GM18499 (cell line): Measurements from ENCODE around the gene ITCH.
"Not testable (repeated sequence)": the region's sequence is repeated elsewhere in the genome, so short reads cannot be mapped to it uniquely, and the experiment has no call there.

ENCODE experiments used
- ATAC-seq: cut with Tn5 transposase; IDR thresholded peaks from one replicate; pipeline ENCODE4 v1.9.1; 2021; ENCODE audit warnings: moderate number of reproducible peaks; ENCODE audit not compliant: insufficient read depth, unreplicated experiment

Gene ITCH

GRCh38 chr20:34407962-34408474, 44.9 kb downstream of the ITCH start:
- no peak for ATAC-seq

- ATAC-seq: no peak
These were observed 47.3 kb downstream of the ITCH start for GRCh38 chr20:34410336-34410735.

- ATAC-seq: no peak
These were observed 49.4 kb downstream of the ITCH start for GRCh38 chr20:34412453-34412852.

DNA sequence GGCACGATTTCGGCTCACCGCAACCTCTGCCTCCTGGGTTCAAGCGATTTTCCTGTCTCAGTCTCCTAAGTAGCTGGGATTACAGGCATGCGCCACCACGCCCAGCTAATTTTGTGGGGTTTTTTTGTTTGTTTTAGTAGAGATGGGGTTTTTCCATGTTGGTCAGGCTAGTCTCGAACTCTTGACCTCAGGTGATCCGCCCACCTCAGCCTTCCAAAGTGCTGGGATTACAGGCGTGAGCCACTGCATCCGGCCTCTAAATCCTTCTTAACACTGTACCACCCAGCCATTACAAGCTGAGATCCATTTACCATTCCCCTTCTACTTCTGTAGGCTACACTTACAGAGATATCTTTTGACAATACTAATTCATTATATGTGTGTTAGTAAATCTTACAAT, 51.5 kb downstream of the ITCH start:
- ATAC-seq: not testable (repeated sequence)

GRCh38 chr20:34415079-34415478, 52.0 kb downstream of the ITCH start:
- no peak for ATAC-seq

- no peak for ATAC-seq
These were observed 57.1 kb downstream of the ITCH start for GRCh38 chr20:34420146-34420545.

DNA sequence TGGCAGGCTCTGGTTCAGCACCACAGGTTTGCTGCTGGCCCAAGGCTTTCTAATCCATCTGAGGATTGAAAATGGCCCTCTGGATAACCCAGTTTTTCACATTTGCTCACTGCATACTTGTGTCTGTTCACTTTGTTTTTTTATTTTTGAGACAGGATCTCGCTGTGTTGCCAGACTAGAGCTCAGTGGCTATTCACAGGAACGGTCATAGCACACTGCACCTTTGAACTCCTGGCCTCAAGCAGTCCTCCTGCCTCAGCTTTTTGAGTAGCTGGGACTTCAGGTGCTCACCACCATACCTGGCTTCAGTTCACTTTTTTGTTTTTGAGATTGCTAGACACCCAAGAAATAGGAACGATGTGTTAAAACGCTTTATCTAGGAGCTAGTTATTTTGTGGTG, 57.9 kb downstream of the ITCH start:
- no peak for ATAC-seq

GRCh38 chr20:34421766-34422466, 58.8 kb downstream of the ITCH start:
- no peak for ATAC-seq

- not testable (repeated sequence) for ATAC-seq
These were observed 62.1 kb downstream of the ITCH start for GRCh38 chr20:34425032-34425690.

GRCh38 chr20:34426026-34426425, 63.0 kb downstream of the ITCH start:
- ATAC-seq: no peak

DNA sequence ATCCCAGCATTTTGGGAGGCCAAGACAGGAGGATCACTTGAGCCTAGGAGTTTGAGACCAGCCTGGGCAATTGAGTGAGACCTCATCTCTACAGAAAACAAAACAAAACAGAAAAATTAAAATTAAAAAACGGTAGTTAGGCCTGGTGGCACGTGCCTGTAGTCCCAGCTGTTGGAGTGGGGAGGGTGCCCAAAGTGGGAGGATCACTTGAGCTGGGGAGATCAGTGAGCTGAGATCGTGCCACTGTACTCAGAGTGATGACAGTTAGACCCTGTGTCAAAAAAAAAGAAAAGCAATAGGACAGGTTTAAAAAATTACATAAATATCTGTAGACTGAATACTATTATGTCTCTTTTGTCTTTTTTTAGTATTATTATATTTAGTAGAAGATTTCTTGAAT, 64.3 kb downstream of the ITCH start:
- no peak for ATAC-seq

- ATAC-seq: no peak
These were observed 64.7 kb downstream of the ITCH start for GRCh38 chr20:34427784-34428183.

DNA sequence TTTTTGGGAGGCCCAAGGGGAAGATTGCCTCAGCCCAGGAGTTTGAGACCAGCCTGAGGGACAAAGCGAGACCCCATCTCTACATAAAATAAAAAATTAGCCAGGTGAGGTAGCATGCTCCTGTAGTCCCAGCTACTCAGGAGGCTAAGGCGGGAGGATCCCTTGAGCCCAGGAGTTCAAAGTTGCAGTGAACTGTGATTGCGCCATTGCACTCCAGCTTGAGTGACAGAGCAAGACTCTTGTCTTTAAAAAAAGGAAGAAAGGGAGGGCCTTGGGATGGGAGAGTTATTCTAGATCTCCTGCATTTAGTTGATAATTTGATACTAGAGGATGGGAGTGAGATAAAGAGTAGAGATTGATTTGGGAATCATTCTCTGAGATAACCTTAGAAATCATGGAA, 68.1 kb downstream of the ITCH start:
- ATAC-seq: no peak

- ATAC-seq: not testable (repeated sequence)
These were observed 69.6 kb downstream of the ITCH start for GRCh38 chr20:34432663-34433062.

DNA sequence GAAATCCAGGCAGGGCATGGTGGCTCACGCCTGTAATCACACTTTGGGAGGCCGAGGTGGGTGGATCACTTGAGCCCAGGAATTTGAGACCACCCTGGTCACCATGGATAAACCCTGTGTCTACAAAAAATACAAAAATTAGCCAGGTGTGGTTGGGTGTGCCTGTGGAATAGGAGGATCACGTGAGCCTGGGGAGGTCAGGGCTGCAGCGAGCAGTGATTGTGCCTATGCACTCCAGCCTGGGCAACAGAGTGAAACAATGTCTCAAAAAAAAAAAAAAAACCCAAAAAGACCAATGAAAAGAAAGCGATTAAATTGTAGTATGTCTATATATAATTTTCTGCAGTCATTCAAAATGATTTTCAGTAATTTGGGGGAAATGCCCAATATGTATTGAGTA, 70.3 kb downstream of the ITCH start:
- no peak for ATAC-seq

DNA sequence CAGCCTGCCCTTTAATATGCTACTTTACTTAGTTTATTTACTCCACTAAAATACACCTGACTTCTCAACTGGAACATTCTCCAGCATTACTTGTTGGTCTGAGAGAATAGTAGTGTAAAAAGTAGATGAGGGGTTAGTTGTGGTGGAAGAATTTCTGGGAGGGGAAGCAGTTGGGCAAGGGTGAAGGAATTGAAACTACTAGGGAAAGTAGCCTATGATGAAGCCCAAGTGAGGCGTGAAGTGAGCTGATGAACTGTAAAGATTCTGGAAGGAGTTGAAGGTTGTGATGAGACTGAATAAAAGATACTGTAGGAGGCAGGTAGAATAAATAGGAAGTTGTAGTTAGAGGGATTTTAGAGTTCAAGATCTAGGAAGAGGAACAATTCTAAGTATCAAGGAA, 72.5 kb downstream of the ITCH start:
- ATAC-seq: no peak

- no peak for ATAC-seq
These were observed 74.4 kb downstream of the ITCH start for GRCh38 chr20:34437330-34437986.

- no peak for ATAC-seq
These were observed 76.1 kb downstream of the ITCH start for GRCh38 chr20:34439168-34439567.

DNA sequence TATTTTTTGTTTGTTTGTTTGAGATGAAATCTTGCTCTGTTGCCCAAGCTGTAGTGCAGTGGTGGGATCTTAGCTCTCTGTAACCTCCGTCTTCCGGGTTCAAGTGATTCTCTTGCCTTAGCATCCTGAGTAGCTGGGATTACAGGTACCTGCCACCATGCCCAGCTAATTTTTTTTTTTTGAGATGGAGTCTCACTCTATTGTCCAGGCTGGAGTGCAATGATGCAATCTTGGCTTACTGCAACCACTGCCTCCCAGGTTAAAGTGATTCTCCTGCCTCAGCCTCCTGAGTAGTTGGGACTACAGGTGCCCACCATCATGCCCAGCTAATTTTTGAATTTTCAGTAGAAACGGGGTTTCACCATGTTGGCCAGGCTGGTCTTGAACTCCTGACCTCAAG, 78.3 kb downstream of the ITCH start:
- not testable (repeated sequence) for ATAC-seq

DNA sequence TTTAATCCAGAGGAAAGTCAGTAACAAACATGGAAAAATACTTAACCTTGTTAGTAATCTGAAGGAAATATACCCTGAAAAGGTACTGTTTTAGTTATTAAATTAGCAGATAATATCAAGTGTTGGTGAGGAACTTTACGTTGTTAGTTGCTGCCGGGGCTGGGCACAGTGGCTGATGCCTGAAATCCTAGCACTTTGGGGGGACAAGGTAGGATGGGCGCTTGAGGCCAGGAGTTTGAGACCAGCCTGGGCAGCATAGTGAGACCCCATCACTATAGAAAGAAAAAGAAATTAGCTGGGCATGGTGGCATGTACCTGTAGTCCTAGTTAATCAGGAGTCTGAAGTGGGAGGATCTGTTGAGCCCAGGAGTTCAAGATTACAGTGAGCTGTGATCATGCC, 80.5 kb downstream of the ITCH start:
- no peak for ATAC-seq
